Left ventricle myocardium inferior (tissue), 1 donor: Measurements from ENCODE around the gene AGAP1. TPM values are rescaled to one million over a fixed set of nuclear protein-coding genes. Genes with fewer than 3 reads are reported as not detected.

Experiments
- DNase-seq: peaks from one replicate; pipeline ENCODE4 v3.0.0-alpha.2; 2020
- H3K27ac ChIP-seq: fragments of 200-600 bp; replicated peaks from 2 replicates; pipeline ENCODE4 v1.8.0; 2021
- H3K27me3 ChIP-seq: fragments of 200-600 bp; 2 replicates; pipeline ENCODE4 v1.8.0; 2021; ENCODE audit warnings: low read depth
- H3K36me3 ChIP-seq: fragments of 200-600 bp; 2 replicates; pipeline ENCODE4 v1.8.0; 2021
- H3K4me1 ChIP-seq: fragments of 200-600 bp; 2 replicates; pipeline ENCODE4 v1.8.0; 2021
- H3K4me3 ChIP-seq: fragments of 200-600 bp; 2 replicates; pipeline ENCODE4 v1.8.0; 2021; ENCODE audit warnings: mild to moderate bottlenecking, moderate library complexity
- H3K9me3 ChIP-seq: fragments of 200-600 bp; replicated peaks from 2 replicates; pipeline ENCODE4 v1.8.0; 2021
- CTCF ChIP-seq: fragments of 200-600 bp; IDR thresholded peaks from 2 replicates; pipeline ENCODE4 v1.8.0; 2021; ENCODE audit warnings: antibody characterized with exemption, mild to moderate bottlenecking, borderline replicate concordance
- intact Hi-C: fragments of 100-400 bp; cut with micrococcal nuclease; formaldehyde crosslinking; loops from one replicate; pipeline ENCODE4 v1.11.0; 2022
- total RNA-seq: library from RNA; stranded (reverse); fragmentation: NEBNext Ultra II Directional; extraction: Animal tissue kit (Norgen Biotek cat#: 25700); gene quantifications from one replicate; pipeline ENCODE4 v1.2.1, GENCODE V29; 2021
- donor health status: DM: no; HTN: yes; CAD: no; lungs with severe emphysema.

AGAP1 gene
- total RNA-seq, 1 donor from 2014 or later: 18.1 TPM

GRCh38 chr2:235715601-235716000, 221.8 kb downstream of the AGAP1 start:
- Histone ChIP-seq H3K27me3 (no peaks in the 10 kb centered on the region), H3K4me1 (no peaks in the 10 kb centered on the region), H3K4me3 (no peak overlapping the region), H3K9me3 (no peaks in the 10 kb centered on the region), H3K36me3 (peaks cover 21% of the 10 kb centered on the region), H3K27ac (no peak overlapping the region)
- intact Hi-C loops: no loop called here
- TF ChIP-seq CTCF: no peak
- DNase-seq: no peak

- no peak for TF ChIP-seq CTCF
- DNase-seq: no peak
Measured at GRCh38 chr2:235716875-235717496, 223.1 kb downstream of the AGAP1 start.

GRCh38 chr2:235719146-235719942, 225.5 kb downstream of the AGAP1 start:
- H3K27ac ChIP-seq: no peak overlapping the region
- H3K36me3 ChIP-seq: peaks cover 11% of the 10 kb centered on the region
- TF ChIP-seq CTCF: no peak
- H3K9me3 ChIP-seq: no peaks in the 10 kb centered on the region
- intact Hi-C loops: no loop called here
- H3K4me3 ChIP-seq: no peak overlapping the region
- peaks cover 7% of the 10 kb centered on the region for H3K4me1 ChIP-seq
- no peak for DNase-seq
- no peaks in the 10 kb centered on the region for H3K27me3 ChIP-seq

More at GRCh38 chr2:235716875-235717496, 223.1 kb downstream of the AGAP1 start:
- no peak overlapping the region for H3K27ac ChIP-seq
- peaks cover 11% of the 10 kb centered on the region for H3K36me3 ChIP-seq
- no peaks in the 10 kb centered on the region for H3K9me3 ChIP-seq
- no peaks in the 10 kb centered on the region for H3K27me3 ChIP-seq
- H3K4me1 ChIP-seq: no peaks in the 10 kb centered on the region
- H3K4me3 ChIP-seq: no peak overlapping the region
- intact Hi-C loops: no loop called here

- intact Hi-C loops: no loop called here
- Histone ChIP-seq H3K36me3 (peaks cover 11% of the 10 kb centered on the region), H3K9me3 (no peaks in the 10 kb centered on the region), H3K4me3 (no peak overlapping the region), H3K4me1 (peaks cover 30% of the 10 kb centered on the region), H3K27me3 (no peaks in the 10 kb centered on the region), H3K27ac (no peak overlapping the region)
- DNase-seq: no peak
- TF ChIP-seq CTCF: no peak
Measured at GRCh38 chr2:235721625-235722024, 227.8 kb downstream of the AGAP1 start.

GRCh38 chr2:235722869-235723268, 229.0 kb downstream of the AGAP1 start:
- Histone ChIP-seq H3K9me3 (no peaks in the 10 kb centered on the region), H3K4me3 (no peak overlapping the region), H3K4me1 (peaks cover 37% of the 10 kb centered on the region), H3K27ac (no peak overlapping the region), H3K27me3 (no peaks in the 10 kb centered on the region), H3K36me3 (peaks cover 11% of the 10 kb centered on the region)
- no peak for TF ChIP-seq CTCF
- DNase-seq: no peak
- intact Hi-C loops: no loop called here
